ENCODE data around the gene SEMA3F.

The SEMA3F gene

DNA sequence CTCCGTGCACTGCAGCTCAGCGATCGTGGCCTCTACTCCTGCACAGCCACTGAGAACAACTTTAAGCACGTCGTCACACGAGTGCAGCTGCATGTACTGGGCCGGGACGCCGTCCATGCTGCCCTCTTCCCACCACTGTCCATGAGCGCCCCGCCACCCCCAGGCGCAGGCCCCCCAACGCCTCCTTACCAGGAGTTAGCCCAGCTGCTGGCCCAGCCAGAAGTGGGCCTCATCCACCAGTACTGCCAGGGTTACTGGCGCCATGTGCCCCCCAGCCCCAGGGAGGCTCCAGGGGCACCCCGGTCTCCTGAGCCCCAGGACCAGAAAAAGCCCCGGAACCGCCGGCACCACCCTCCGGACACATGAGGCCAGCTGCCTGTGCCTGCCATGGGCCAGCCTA lies 32.6 kb downstream of the SEMA3F start:
- no peak overlapping the region for H3K4me3 ChIP-seq (ENCODE audit: insufficient read depth in 1 of 2, low read depth in 1 of 2, low read length in 2 of 2)
- H2BK120ac ChIP-seq (ENCODE audit: low read depth, low read length) = no peak overlapping the region
- no peak overlapping the region for H2BK5ac ChIP-seq (ENCODE audit: low read depth, low read length, poor library complexity, severe bottlenecking)
- no peak overlapping the region for H3K27ac ChIP-seq (ENCODE audit: low read length, poor library complexity, severe bottlenecking)
- no peak for DNase-seq
- peaks cover 5% of the 10 kb centered on the region for H3K4me1 ChIP-seq (ENCODE audit: control insufficient read depth, insufficient read depth, low read depth, low read length)
- no peak overlapping the region for H2BK15ac ChIP-seq (ENCODE audit: low read depth, poor library complexity, severe bottlenecking)
- H4K8ac ChIP-seq (ENCODE audit: low read length) = no peak overlapping the region
- no peak overlapping the region for H3K9ac ChIP-seq (ENCODE audit: low read length)
- H3K18ac ChIP-seq (ENCODE audit: low read depth in 1 of 2, low read length in 2 of 2) = no peak overlapping the region
- H3K9me3 ChIP-seq (ENCODE audit: control insufficient read depth, low read length) = no peaks in the 10 kb centered on the region
- no peaks in the 10 kb centered on the region for H3K79me1 ChIP-seq (replicated peaks; ENCODE audit: low read length, poor library complexity, severe bottlenecking)
- no peak overlapping the region for H3K4ac ChIP-seq (ENCODE audit: low read depth in 1 of 2, low read length in 2 of 2)
- no peak overlapping the region for H3K4me2 ChIP-seq (ENCODE audit: low read length, poor library complexity, severe bottlenecking)
- H3K27me3 ChIP-seq (ENCODE audit: control insufficient read depth in 1 of 2, insufficient read depth in 1 of 2, low read length in 2 of 2) = peaks cover 9 to 48% of the 10 kb centered on the region in 2 experiments
- no peak overlapping the region for H4K91ac ChIP-seq (ENCODE audit: low read length)
- H2BK12ac ChIP-seq (ENCODE audit: low read length in 2 of 2) = no peak overlapping the region
- peaks cover 0 to 23% of the 10 kb centered on the region in 2 experiments for H3K36me3 ChIP-seq (ENCODE audit: control insufficient read depth in 1 of 2, insufficient read depth in 2 of 2, low read depth in 1 of 2, low read length in 2 of 2)
- no peak overlapping the region for H2AFZ ChIP-seq (ENCODE audit: low read depth, low read length)
- 94% methylated on average over 15 of the region's 19 CpGs for WGBS
- no peak overlapping the region for H3K23ac ChIP-seq (ENCODE audit: low read length in 2 of 2)
- H2AK5ac ChIP-seq (ENCODE audit: low read length, severe bottlenecking) = no peak overlapping the region
- H3K14ac ChIP-seq (ENCODE audit: low read length in 2 of 2) = no peak overlapping the region

DNA sequence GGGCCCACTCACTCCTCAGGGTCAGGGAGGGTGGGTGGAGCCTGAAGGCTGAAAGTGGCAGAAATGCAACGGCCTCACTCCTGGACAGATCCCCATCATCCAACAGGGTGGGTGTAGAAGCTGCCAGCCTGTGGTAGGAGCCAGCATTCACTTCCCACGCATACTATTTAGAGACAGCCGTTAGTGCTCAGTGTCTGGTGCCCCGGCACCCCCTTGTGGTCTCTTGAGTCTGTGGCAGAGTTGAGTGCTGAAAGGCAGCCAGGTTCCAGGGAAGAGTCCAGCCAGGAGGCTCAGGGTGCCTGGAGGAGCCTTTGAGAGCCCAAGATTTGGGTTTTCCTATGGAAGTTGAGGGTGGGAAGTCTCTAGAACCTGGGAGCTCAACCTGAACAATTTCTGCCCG lies 34.1 kb downstream of the SEMA3F start:
- peaks cover 4% of the 10 kb centered on the region for H3K4me1 ChIP-seq (ENCODE audit: control insufficient read depth, insufficient read depth, low read depth, low read length)
- H2BK15ac ChIP-seq (ENCODE audit: low read depth, poor library complexity, severe bottlenecking) = no peak overlapping the region
- H3K18ac ChIP-seq (ENCODE audit: low read depth in 1 of 2, low read length in 2 of 2) = no peak overlapping the region
- no peak overlapping the region for H3K4me2 ChIP-seq (ENCODE audit: low read length, poor library complexity, severe bottlenecking)
- no peak overlapping the region for H3K4ac ChIP-seq (ENCODE audit: low read depth in 1 of 2, low read length in 2 of 2)
- H2AK5ac ChIP-seq (ENCODE audit: low read length, severe bottlenecking) = no peak overlapping the region
- no peak overlapping the region for H4K91ac ChIP-seq (ENCODE audit: low read length)
- H2BK5ac ChIP-seq (ENCODE audit: low read depth, low read length, poor library complexity, severe bottlenecking) = no peak overlapping the region
- H3K36me3 ChIP-seq (ENCODE audit: control insufficient read depth in 1 of 2, insufficient read depth in 2 of 2, low read depth in 1 of 2, low read length in 2 of 2) = peaks cover 0 to 15% of the 10 kb centered on the region in 2 experiments
- H3K9me3 ChIP-seq (ENCODE audit: control insufficient read depth, low read length) = no peaks in the 10 kb centered on the region
- no peak overlapping the region for H4K8ac ChIP-seq (ENCODE audit: low read length)
- H3K27ac ChIP-seq (ENCODE audit: low read length, poor library complexity, severe bottlenecking) = no peak overlapping the region
- H2BK120ac ChIP-seq (ENCODE audit: low read depth, low read length) = no peak overlapping the region
- DNase-seq = peak; percentile 83
- no peak overlapping the region for H3K4me3 ChIP-seq (ENCODE audit: insufficient read depth in 1 of 2, low read depth in 1 of 2, low read length in 2 of 2)
- no peak overlapping the region for H3K23ac ChIP-seq (ENCODE audit: low read length in 2 of 2)
- H3K79me1 ChIP-seq (replicated peaks; ENCODE audit: low read length, poor library complexity, severe bottlenecking) = no peaks in the 10 kb centered on the region
- H3K14ac ChIP-seq (ENCODE audit: low read length in 2 of 2) = no peak overlapping the region
- no peak overlapping the region for H2BK12ac ChIP-seq (ENCODE audit: low read length in 2 of 2)
- peaks cover 11 to 50% of the 10 kb centered on the region in 2 experiments for H3K27me3 ChIP-seq (ENCODE audit: control insufficient read depth in 1 of 2, insufficient read depth in 1 of 2, low read length in 2 of 2)
- H3K9ac ChIP-seq (ENCODE audit: low read length) = no peak overlapping the region
- WGBS = 15% methylated on average over 5 of the region's 5 CpGs
- H2AFZ ChIP-seq (ENCODE audit: low read depth, low read length) = no peak overlapping the region

DNA sequence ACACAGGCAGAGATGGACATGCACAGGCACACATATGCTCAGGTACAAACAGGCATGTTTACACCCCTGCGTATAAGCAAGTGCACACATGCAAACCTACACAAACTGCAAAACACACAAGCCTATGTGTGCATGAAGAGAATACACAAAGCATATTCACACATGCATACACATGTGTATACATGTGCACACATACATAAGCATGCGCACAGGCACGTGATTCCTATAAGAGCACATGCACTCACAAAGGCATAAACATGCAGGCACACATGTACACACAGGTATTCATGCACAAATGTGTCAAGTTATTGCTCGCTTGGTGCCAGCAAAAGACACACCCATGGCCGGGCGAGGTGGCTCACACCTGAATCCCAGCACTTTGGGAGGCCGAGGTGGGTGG lies 34.9 kb downstream of the SEMA3F start:
- 81% methylated on average over 7 of the region's 7 CpGs for WGBS
- H3K23ac ChIP-seq (ENCODE audit: low read length in 2 of 2) = no peak overlapping the region
- no peak overlapping the region for H2AK5ac ChIP-seq (ENCODE audit: low read length, severe bottlenecking)
- H3K4me2 ChIP-seq (ENCODE audit: low read length, poor library complexity, severe bottlenecking) = no peak overlapping the region
- H3K14ac ChIP-seq (ENCODE audit: low read length in 2 of 2) = no peak overlapping the region
- no peak overlapping the region for H2BK12ac ChIP-seq (ENCODE audit: low read length in 2 of 2)
- no peak overlapping the region for H2BK5ac ChIP-seq (ENCODE audit: low read depth, low read length, poor library complexity, severe bottlenecking)
- no peak overlapping the region for H3K9ac ChIP-seq (ENCODE audit: low read length)
- no peak overlapping the region for H2AFZ ChIP-seq (ENCODE audit: low read depth, low read length)
- H2BK120ac ChIP-seq (ENCODE audit: low read depth, low read length) = no peak overlapping the region
- no peak overlapping the region for H3K4ac ChIP-seq (ENCODE audit: low read depth in 1 of 2, low read length in 2 of 2)
- H3K36me3 ChIP-seq (ENCODE audit: control insufficient read depth in 1 of 2, insufficient read depth in 2 of 2, low read depth in 1 of 2, low read length in 2 of 2) = peaks cover 0 to 15% of the 10 kb centered on the region in 2 experiments
- no peak for DNase-seq
- no peak overlapping the region for H4K8ac ChIP-seq (ENCODE audit: low read length)
- H3K18ac ChIP-seq (ENCODE audit: low read depth in 1 of 2, low read length in 2 of 2) = no peak overlapping the region
- no peak overlapping the region for H4K91ac ChIP-seq (ENCODE audit: low read length)
- peaks cover 18 to 53% of the 10 kb centered on the region in 2 experiments for H3K27me3 ChIP-seq (ENCODE audit: control insufficient read depth in 1 of 2, insufficient read depth in 1 of 2, low read length in 2 of 2)
- no peaks in the 10 kb centered on the region for H3K9me3 ChIP-seq (ENCODE audit: control insufficient read depth, low read length)
- peaks cover 9% of the 10 kb centered on the region for H3K4me1 ChIP-seq (ENCODE audit: control insufficient read depth, insufficient read depth, low read depth, low read length)
- H3K27ac ChIP-seq (ENCODE audit: low read length, poor library complexity, severe bottlenecking) = no peak overlapping the region
- no peak overlapping the region for H2BK15ac ChIP-seq (ENCODE audit: low read depth, poor library complexity, severe bottlenecking)
- H3K4me3 ChIP-seq (ENCODE audit: insufficient read depth in 1 of 2, low read depth in 1 of 2, low read length in 2 of 2) = no peak overlapping the region
- no peaks in the 10 kb centered on the region for H3K79me1 ChIP-seq (replicated peaks; ENCODE audit: low read length, poor library complexity, severe bottlenecking)

DNA sequence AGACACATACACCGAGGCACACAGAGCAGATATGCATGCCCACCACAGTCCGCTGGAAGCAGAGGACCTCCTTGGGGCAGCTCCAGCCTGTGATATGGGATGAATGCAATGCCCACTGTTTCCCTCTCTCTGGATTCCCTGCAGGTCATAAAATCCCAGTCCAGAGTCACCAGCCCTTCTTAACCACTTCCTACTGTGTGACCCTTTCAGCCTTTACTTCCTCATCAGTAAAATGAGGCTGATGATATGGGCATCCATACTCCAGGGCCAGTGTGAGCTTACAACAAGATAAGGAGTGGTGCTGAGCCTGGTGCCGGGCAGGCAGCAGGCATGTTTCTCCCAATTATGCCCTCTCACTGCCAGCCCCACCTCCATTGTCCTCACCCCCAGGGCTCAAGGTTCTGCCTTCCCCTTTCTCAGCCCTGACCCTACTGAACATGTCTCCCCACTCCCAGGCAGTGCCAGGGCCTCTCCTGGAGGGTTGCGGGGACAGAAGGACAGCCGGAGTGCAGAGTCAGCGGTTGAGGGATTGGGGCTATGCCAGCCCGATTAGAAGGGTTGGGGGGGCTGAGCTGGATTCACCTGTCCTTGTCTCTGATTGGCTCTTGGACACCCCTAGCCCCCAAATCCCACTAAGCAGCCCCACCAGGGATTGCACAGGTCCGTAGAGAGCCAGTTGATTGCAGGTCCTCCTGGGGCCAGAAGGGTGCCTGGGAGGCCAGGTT lies 36.0 kb downstream of the SEMA3F start, which contains the start of gene GNAT1:
Gene GNAT1, plus strand, starts transcription at position 675 of the 725 bp plus-strand sequence. CDS start 116 bp downstream, outside the sequence.
- Histone ChIP-seq H2AFZ (ENCODE audit: low read depth, low read length) (no peak within 1 kb of the TSS), H3K14ac (ENCODE audit: low read length in 2 of 2) (no peak within 1 kb of the TSS), H2BK5ac (ENCODE audit: low read depth, low read length, poor library complexity, severe bottlenecking) (no peak within 1 kb of the TSS), H3K23ac (ENCODE audit: low read length in 2 of 2) (no peak within 1 kb of the TSS), H3K4ac (ENCODE audit: low read depth in 1 of 2, low read length in 2 of 2) (no peak within 1 kb of the TSS), H3K36me3 (ENCODE audit: control insufficient read depth in 1 of 2, insufficient read depth in 2 of 2, low read depth in 1 of 2, low read length in 2 of 2) (peaks cover 0 to 8% of the 10 kb centered on the region in 2 experiments), H3K4me2 (ENCODE audit: low read length, poor library complexity, severe bottlenecking) (no peak within 1 kb of the TSS), H3K9me3 (ENCODE audit: control insufficient read depth, low read length) (no peaks in the 10 kb centered on the region), H4K8ac (ENCODE audit: low read length) (no peak within 1 kb of the TSS), H3K27ac (ENCODE audit: low read length, poor library complexity, severe bottlenecking) (no peak within 1 kb of the TSS), H3K9ac (ENCODE audit: low read length) (no peak within 1 kb of the TSS), H3K4me1 (ENCODE audit: control insufficient read depth, insufficient read depth, low read depth, low read length) (peaks cover 14% of the 10 kb centered on the region), H2BK12ac (ENCODE audit: low read length in 2 of 2) (no peak within 1 kb of the TSS), H4K91ac (ENCODE audit: low read length) (no peak within 1 kb of the TSS), H3K18ac (ENCODE audit: low read depth in 1 of 2, low read length in 2 of 2) (no peak within 1 kb of the TSS), H3K4me3 (ENCODE audit: insufficient read depth in 1 of 2, low read depth in 1 of 2, low read length in 2 of 2) (no peak within 1 kb of the TSS), H2BK15ac (ENCODE audit: low read depth, poor library complexity, severe bottlenecking) (no peak within 1 kb of the TSS), H3K27me3 (ENCODE audit: control insufficient read depth in 1 of 2, insufficient read depth in 1 of 2, low read length in 2 of 2) (peaks cover 29 to 55% of the 10 kb centered on the region in 2 experiments), H3K79me1 (replicated peaks; ENCODE audit: low read length, poor library complexity, severe bottlenecking) (no peaks in the 10 kb centered on the region), H2BK120ac (ENCODE audit: low read depth, low read length) (no peak within 1 kb of the TSS), H2AK5ac (ENCODE audit: low read length, severe bottlenecking) (no peak within 1 kb of the TSS)
- DNase-seq = no peak
- WGBS = 66% methylated on average over 4 of the region's 8 CpGs
